Measurements from ENCODE around the gene STRADB. TPM values are rescaled to one million over a fixed set of nuclear protein-coding genes. Genes with fewer than 3 reads are reported as not detected.
A peak's percentile ranks its signal among the peaks of the same experiment; 100 is the strongest.

Gene STRADB
- total RNA-seq, 4 donors from 2014 or later: 9.3 to 34.9 (median 13.0) TPM

DNA sequence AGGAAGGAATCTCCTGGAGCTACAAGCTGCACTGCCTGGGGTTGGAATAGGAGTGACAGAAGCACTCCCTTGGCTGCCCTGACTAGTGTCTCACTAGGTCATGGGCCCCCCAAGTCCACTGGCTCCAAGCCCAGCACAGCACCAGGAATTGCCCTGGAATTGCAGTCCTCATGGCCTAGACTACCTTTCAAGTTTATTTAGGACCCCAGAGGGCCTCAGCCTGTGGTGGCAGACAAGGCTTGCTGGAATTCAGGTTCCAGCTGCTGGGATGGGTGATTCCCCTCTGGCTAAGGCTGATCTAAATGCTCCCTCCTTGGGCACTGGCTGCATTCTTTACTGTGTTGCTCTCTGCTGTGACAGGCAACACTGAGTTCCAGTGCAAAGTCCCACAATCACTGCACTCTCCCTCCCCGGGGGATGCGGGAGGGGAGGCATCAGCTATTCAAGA lies 14.0 kb downstream of the STRADB start:
- WGBS, 2 donors (ENCODE audit: low coverage in 1 of 2): 80% methylated on average over 2 of the region's 2 CpGs; no CpG with 5 or more reads in 1 of the 2 donors
- H3K4me3 ChIP-seq: no peak overlapping the region
- no peaks in the 10 kb centered on the region for H3K27me3 ChIP-seq
- no peak for TF ChIP-seq POLR2AphosphoS5 (IDR thresholded peaks at IDR 0.05)
- TF ChIP-seq POLR2A (IDR thresholded peaks at IDR 0.05): no peak
- no peak for TF ChIP-seq EP300 (IDR thresholded peaks at IDR 0.05)
- TF ChIP-seq CTCF (IDR thresholded peaks at IDR 0.05): no peak
- peak overlapping the region in 3 of 4 donors; percentile 27 to 67 (median 50) for H3K27ac ChIP-seq
- H3K4me1 ChIP-seq: peaks cover 3 to 37% (median 4%) of the 10 kb centered on the region in 3 donors
- no peak for ATAC-seq
- H3K36me3 ChIP-seq: peaks cover 10 to 75% of the 10 kb centered on the region in 2 donors
- no peaks in the 10 kb centered on the region for H3K9me3 ChIP-seq

DNA sequence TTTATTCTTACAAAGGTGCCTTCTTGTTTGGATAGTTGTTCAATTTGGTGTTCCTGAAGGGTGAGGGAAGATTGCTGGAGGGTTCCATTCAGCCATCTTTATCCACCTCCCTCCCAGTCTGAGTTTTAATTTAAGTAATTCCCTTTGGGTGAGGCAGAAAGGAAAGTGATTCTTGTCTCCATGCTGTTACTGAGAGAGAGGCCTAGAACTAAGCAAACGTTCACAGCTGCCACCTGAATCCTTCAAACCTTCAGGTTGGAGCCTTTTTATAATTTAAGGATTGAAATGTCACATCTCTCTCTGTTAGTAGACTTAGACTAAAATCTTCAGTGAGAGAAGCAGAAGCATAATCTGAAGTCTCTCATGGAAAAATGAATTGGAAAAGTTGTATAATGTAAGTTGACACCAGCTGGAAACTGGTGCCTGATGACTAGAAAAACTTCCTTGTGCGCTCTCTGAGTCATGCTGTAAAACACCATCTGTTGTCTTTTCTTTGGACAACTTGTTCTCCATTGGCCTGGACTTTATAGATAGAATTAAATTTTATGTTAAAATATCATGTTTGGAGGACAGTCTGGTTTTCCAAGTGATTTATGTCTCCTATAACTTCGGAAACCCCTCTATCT lies 14.6 kb downstream of the STRADB start:
- Histone ChIP-seq H3K9me3 (no peaks in the 10 kb centered on the region), H3K36me3 (peaks cover 15 to 75% of the 10 kb centered on the region in 2 donors), H3K4me1 (peaks cover 3 to 37% (median 4%) of the 10 kb centered on the region in 3 donors), H3K27me3 (no peaks in the 10 kb centered on the region), H3K4me3 (no peak overlapping the region), H3K27ac (peak overlapping the region; percentile 18 to 67 (median 38))
- 41 to 44% methylated on average over 2 to 3 of the region's 3 CpGs for WGBS, 2 donors (ENCODE audit: low coverage in 1 of 2)
- peak; percentile 69 for ATAC-seq
- TF ChIP-seq POLR2AphosphoS5 (IDR thresholded peaks at IDR 0.05) (no peak), POLR2A (IDR thresholded peaks at IDR 0.05) (no peak), CTCF (IDR thresholded peaks at IDR 0.05) (no peak), EP300 (IDR thresholded peaks at IDR 0.05) (no peak)

- peaks cover 3 to 37% (median 4%) of the 10 kb centered on the region in 3 donors for H3K4me1 ChIP-seq
- peaks cover 15 to 75% of the 10 kb centered on the region in 2 donors for H3K36me3 ChIP-seq
- no peak for ATAC-seq
- H3K27ac ChIP-seq: peak overlapping the region in 1 of 4 donors; percentile 25
- no peaks in the 10 kb centered on the region for H3K9me3 ChIP-seq
- no peaks in the 10 kb centered on the region for H3K27me3 ChIP-seq
- TF ChIP-seq EP300 (IDR thresholded peaks at IDR 0.05) (no peak), POLR2AphosphoS5 (IDR thresholded peaks at IDR 0.05) (no peak), CTCF (IDR thresholded peaks at IDR 0.05) (no peak), POLR2A (IDR thresholded peaks at IDR 0.05) (no peak)
- no peak overlapping the region for H3K4me3 ChIP-seq
These were observed 16.1 kb downstream of the STRADB start for GRCh38 chr2:201467666-201468065.

DNA sequence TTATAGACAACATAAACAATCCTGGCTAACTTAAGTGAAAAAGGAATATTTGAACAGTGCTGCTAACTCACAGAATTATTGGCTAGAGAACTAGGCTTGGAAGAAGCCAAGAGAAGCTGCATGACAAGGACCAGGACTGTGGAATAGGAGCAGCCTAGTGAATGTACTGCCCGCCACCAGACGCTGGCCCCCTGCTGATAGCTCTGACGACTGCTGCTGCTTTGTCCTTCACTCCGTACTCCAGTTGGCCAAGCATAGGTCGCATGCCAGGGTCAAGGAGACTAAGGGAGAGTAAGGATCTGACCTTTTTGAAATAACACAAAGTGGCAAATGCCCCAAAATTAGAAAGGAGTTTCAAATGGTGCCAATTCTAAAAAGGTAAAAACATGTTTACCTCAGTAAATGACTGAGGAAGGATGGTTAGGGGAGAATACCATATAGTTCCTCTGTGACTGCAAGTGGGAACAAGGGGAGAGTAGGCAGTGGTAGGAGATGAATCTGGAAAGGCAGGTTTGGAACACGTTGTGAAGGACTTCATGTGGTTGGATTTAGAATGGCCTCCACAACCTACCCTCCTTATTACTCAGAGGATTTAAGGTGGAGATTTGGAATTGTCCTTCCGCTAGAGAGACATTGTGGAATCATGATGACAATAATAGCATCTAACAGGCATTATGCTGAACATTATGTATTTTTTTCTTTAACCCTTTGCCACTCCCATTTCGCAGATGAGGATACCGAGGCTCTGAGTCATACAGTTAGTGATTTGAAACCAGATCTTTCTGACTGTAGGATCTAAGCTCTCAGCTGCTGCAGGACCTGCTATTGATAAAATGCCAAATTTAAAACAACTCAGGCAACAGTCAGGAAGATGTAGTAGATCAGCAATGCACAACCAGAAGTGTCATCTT lies 19.5 kb downstream of the STRADB start:
- no peak for ATAC-seq
- 88 to 90% methylated on average over 4 to 9 of the region's 9 CpGs for WGBS, 2 donors (ENCODE audit: low coverage in 1 of 2)
- H3K36me3 ChIP-seq: peaks cover 15 to 75% of the 10 kb centered on the region in 2 donors
- no peak overlapping the region for H3K27ac ChIP-seq
- H3K27me3 ChIP-seq: no peaks in the 10 kb centered on the region
- TF ChIP-seq CTCF (IDR thresholded peaks at IDR 0.05) (no peak), POLR2AphosphoS5 (IDR thresholded peaks at IDR 0.05) (no peak), POLR2A (IDR thresholded peaks at IDR 0.05) (no peak), EP300 (IDR thresholded peaks at IDR 0.05) (no peak)
- no peaks in the 10 kb centered on the region for H3K9me3 ChIP-seq
- H3K4me1 ChIP-seq: peaks cover 0 to 19% (median 3%) of the 10 kb centered on the region in 3 donors
- H3K4me3 ChIP-seq: no peak overlapping the region

All from gastroesophageal sphincter (tissue), 4 donors.